Measurements from ENCODE around the gene NELFB.
A peak's percentile ranks its signal among the peaks of the same experiment; 100 is the strongest.

Gene NELFB

GRCh38 chr9:137319011-137319738 lies 64.0 kb downstream of the NELFB start:
- DNase-seq = peak in 8 of 10 donors; percentile 52 to 93 (median 66)
- intact Hi-C loops (cut with DNase I) = no loop called here

- peak in 3 of 10 donors; percentile 62 to 82 (median 73) for DNase-seq
- intact Hi-C loops (cut with DNase I) = no loop called here
Observed at GRCh38 chr9:137319739-137320551, 64.8 kb downstream of the NELFB start.

DNA sequence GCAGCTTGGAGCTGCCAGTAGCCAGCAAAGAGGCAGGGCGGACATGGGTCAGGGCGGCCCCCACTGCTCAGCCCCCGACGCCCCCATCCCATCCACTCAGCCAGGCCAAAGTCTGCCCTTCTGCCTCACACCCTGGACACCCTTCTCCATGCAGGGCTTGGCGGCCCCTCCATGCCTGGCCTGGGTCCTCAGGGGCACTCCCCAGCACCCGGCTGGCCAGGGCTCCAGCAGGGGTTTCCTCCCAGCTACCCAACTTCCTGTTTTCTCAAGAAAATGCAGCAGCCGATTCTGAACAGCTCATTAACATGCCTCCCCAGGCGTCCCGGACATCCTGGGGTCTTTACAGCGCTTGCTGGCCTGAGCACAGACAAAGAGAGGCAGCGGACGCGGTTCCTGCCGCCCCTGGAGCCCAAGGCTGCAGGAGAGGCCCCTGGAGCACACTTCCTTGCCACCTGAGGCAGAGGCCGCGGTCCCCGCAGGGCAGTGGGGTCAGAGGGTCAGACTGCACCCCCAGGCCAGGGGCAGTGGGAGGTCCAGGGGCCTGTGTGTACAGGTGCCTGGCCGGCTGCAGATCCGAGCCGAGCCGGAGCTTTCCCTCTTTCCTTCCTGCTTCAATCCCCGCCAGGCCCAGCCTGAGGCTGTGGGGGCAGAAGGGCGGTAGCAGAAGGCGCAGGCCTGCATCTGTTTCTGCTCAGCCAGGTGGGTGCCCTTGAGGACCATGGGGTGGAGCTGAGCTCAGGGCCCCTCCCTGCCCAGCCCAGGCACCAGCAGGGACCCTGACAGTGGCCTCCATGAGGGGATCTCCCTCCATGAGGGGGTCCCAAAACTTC lies 65.6 kb downstream of the NELFB start:
- intact Hi-C loops (cut with DNase I) = no loop called here
- peak in 2 of 10 donors; percentile 61 to 64 for DNase-seq

DNA sequence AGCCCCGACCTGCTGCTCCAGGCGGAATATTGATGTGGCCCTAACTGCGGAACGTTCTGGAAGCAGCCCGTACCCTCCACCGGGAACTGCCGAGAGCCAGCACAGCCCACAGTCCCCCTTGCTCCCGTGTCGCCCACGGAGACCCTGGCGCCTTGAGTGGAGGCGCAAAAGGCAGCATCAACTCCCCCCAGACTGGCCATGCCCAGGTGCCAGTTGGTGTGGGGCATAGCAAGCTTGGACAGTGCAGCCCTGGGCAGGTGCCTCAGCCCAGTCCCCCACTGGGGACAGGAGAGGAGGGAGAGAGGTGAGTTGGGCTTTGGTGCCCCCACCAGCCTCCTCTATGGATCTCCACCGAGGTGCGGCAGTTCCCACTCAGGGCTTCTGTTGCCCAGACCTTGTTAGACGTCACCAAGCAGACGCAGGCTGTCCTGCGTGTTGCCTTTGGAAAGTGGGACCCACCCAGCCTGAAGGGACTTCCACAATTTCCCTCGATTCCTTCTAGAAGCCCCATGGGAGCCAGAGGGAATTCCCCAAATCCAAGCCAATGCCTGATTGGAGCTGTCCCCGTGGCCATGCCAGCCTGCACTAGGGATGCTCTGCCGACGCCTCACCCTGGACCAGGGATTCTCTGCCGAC lies 66.7 kb downstream of the NELFB start:
- intact Hi-C loops (cut with DNase I) = no loop called here
- DNase-seq = peak in 1 of 10 donors; percentile 40
